ENCODE measurements around the gene GRB2. TPM values are rescaled to one million over a fixed set of nuclear protein-coding genes. Genes with fewer than 3 reads are reported as not detected.

The GRB2 gene
- total RNA-seq, 1 donor from 2014 or later = 168 TPM

- intact Hi-C loops (cut with micrococcal nuclease) = no loop called here
Observed at GRCh38 chr17:75416006-75416405, 10.5 kb upstream of the GRB2 start.

- intact Hi-C loops (cut with micrococcal nuclease) = no loop called here
Observed at GRCh38 chr17:75414488-75414887, 9.0 kb upstream of the GRB2 start.

DNA sequence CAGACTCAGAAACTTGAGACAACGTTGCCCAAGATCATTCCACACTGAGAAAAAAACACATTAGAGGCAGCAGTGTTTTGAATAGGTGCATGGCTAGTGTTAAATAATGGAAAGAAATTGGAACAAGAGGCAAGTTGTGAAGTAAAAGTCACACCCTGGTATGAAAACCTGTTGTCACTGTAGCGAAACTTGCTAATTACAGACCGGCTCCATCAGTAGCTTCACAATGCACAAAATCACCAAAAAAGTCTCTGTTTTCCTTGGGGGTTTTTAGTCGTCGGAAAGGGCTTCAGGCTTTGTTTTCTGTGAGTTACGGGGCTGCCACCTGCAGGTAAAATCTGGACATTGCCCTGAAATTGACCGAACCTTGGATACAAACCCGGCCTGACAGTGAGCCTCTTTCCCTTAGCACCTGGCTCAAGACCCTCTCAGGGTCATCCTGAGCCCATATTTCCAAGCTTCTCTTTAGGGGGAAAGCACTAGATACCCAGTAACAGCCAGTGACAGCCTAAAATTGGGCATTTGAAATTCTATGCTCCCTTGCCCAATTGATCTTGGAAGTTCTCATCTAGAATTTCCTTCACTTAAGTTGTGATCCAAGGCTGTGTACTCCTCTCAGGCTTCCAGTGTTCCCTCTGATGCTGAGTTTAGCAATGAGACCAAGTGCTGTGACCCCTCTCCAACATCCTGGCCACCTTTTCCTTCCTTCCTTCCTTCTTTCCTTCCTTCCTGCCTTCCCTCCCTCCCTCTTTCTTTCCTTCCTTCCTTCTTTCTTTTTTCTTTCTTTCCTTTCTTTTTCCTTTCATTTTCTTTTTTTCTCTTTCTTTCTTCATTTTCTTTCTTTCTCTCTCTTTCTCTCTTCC, 7.2 kb upstream of the GRB2 start:
- intact Hi-C loops (cut with micrococcal nuclease) = loop anchor here (1.0 to 2.0 kb wide), 7 partner anchors 89 to 452 kb away; partner anchors contain the start of gene SLC25A19

DNA sequence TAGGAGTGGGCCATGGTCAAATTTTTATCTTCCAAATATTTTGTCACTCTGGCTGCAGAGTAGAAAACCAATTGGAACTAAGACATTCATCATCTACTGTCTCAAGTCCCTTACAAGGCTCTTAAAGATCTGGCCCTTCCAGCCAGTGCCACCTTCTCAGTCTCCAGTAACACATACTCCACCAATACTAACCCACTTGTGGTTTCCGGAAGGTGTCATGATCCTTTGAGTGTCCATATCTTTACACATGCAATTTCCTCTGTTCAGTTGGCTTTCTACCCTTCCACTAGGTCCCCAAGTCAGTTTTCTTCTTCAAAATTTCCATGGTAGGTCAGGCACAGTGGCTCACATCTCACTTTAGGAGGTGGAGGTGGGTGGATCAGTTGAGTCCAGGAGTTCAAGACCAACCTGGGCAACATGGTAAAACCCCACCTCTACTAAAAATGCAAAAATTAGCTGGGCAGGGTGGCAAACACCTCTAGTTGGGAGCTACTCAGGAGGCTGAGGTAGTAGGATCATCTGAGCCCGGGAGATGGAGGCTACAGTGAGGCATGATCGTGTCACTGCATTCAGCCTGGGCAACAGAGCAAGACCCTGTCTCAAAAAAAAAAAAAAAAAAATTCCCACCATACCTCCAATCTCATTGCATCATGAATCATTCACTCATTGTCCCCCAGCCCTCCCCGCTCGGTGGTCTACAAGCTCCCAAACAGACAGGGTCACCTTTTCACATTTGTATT, 6.0 kb upstream of the GRB2 start:
- intact Hi-C loops (cut with micrococcal nuclease) = loop anchor here (1.0 to 2.0 kb wide), 7 partner anchors 88 to 451 kb away; partner anchors contain the start of gene SLC25A19

DNA sequence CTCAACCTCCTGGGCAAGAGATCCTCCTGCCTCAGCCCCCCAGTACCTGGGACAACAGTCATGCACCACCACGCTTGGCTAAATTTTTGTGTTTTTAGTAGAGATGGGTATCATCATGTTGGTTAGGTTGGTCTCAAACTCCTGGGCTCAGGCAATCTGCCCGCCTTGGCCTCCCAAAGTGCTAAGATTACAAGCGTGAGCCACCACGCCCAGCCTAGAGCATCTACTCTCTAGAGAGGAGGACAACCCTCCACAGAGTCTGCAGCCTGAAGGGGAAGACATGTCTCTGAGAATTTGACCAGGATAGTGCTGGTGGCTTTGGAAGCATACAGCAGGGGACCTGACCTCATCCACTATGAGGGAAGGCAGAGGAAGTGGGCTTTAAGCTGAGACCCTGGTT, 4.7 kb upstream of the GRB2 start:
- intact Hi-C loops (cut with micrococcal nuclease) = no loop called here

- intact Hi-C loops (cut with micrococcal nuclease) = loop anchor here (5.0 kb wide), 1 partner anchor 361 kb away; the partner anchor contains the start of genes ATP5PD and KCTD2
Observed at GRCh38 chr17:75407655-75408352, 2.3 kb upstream of the GRB2 start.

DNA sequence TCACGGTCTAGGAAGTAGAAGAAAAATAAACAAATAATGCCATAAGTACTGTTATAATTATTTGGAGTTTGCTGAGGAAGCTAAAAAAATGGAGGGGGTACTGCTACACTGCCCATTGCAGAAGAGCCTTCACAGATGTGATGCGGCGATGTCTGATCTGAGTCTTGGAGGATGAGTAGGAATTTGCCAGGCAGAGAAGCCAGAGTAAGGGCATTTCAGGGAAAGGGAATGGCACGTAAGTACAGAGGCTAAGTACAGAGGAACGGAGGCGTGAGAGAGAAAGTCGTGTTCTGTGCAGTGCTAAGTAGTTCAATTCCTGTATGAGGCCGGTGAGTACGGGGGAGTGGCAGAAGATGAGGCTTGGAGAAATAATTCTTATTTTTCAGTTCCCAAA, 741 bp upstream of the GRB2 start:
- intact Hi-C loops (cut with micrococcal nuclease) = loop anchor here (1.0 to 5.0 kb wide), 2 partner anchors 201 to 359 kb away; partner anchors contain the start of genes ATP5PD, KCTD2 and NUP85

- intact Hi-C loops (cut with micrococcal nuclease) = loop anchor here (1.0 to 5.0 kb wide), 12 partner anchors 12 to 532 kb away; partner anchors contain the start of genes ARMC7, ATP5PD, FDXR and GGA3
Observed at GRCh38 chr17:75404731-75405364, 630 bp downstream of the GRB2 start.

DNA sequence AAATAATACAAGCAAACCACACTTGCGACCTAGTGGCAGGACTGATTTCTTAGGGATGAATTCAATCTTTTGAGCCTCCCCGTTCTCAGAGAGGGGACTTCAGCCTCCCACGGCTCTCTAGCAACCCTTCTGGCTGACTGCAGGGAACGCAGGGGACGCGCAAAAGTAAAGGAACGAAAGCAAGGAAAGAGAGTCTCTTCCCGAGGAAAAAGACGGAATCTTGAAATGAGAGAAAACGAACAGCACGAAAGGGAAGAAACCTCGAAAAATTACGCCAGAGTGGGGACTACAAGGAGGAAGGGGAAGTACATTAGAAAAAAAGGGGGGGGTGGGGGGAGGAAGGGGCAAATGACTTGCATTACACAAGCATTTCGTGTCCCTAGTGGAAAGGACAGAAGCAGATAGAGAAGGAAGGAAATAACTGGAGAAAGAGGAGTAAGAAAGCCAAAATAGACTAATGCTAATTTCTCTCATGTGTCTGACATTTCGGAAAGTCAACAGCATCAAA, 1.2 kb downstream of the GRB2 start:
- intact Hi-C loops (cut with micrococcal nuclease) = loop anchor here (1.0 to 2.0 kb wide), 7 partner anchors 11 to 531 kb away; partner anchors contain the start of genes ARMC7, FDXR, MIF4GD and SUMO2

DNA sequence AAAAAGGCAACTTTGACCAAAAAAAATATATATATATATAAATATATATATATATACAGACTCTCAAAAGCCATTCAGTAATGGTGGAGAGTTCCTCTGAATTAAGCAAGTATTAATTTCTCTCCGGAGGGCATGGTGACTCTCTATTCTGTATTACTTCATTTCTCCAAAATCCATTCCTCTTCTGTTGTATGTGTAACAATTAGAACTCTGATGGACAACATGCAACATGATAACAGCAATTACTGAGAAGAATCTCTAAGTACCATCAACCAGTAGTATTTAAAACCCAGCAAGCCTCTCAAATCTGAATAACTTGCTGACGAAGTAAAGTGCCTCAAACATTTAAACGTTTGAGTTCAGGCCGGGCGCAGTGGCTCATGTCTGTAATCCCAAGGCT, 2.3 kb downstream of the GRB2 start:
- intact Hi-C loops (cut with micrococcal nuclease) = no loop called here

- intact Hi-C loops (cut with micrococcal nuclease) = no loop called here
Observed at GRCh38 chr17:75402026-75402425, 3.5 kb downstream of the GRB2 start.

- intact Hi-C loops (cut with micrococcal nuclease) = no loop called here
Observed at GRCh38 chr17:75400326-75400939, 5.0 kb downstream of the GRB2 start.

GRCh38 chr17:75398279-75398678, 7.2 kb downstream of the GRB2 start:
- intact Hi-C loops (cut with micrococcal nuclease) = no loop called here

DNA sequence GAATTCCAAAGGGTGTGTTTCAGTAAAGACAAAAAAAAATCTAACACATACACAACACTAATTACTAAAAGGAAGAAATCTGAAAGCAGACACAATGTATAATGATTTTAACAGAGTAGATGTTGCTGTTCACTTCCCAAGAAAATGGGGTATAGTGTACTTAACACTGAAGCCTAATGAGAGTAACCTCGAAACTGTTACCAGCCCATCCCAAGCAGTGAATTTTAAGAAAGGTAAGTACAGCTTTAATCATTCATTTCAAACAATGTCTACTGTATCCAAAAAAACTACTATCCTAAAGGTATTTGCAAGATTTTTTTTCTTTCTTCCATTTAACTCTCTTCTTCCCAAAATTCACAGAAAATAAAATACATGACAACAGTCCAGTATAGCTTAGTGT, 8.3 kb downstream of the GRB2 start:
- intact Hi-C loops (cut with micrococcal nuclease) = no loop called here

DNA sequence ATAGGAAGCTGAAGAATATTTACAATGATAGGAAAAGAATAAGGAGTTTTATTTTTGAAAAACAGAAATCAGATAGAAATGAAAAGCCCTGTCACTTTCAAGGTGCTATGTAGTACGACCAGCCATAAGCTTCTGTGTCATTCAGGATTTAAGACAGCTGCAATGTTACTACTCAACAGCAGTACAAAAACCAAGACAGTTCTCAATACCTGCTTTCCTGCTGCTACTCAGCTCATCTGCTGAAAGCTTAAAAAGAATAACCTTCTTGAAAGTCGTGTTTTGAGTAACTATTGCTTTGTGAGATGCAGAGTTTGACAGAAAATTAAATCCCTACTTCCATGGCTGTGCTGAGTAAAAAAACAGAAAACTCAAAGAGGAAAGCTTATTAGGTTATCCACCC, 8.7 kb downstream of the GRB2 start:
- intact Hi-C loops (cut with micrococcal nuclease) = no loop called here

- intact Hi-C loops (cut with micrococcal nuclease) = no loop called here
Observed at GRCh38 chr17:75396025-75396424, 9.5 kb downstream of the GRB2 start.

DNA sequence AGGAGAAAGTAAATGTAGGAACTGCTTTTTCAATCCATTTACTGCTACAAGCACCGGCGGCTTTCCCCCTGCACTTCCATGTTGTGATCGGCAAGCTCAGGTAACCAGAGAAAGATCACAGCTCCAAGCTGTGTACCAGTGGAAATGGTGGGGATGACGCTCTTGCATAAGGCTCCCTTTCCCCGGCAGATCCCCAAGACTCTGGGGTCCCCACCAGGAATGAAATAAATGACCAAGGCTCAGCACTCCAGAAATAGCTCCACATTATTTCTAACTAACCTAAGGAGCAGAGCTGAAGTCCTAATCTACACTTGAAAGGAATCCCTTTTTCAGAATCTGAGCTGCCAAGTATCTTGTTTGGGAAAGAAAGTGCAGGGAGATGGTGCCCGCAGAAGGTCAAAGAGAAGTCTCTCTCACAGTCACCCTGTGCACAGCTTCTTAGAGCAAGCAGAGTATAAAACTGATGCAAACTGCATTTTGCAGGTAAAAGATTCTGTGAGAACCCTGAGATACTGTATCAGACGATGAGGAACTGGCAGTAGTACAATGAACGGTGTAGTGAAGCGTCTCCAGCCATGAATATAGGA, 11.1 kb downstream of the GRB2 start:
- intact Hi-C loops (cut with micrococcal nuclease) = no loop called here

DNA sequence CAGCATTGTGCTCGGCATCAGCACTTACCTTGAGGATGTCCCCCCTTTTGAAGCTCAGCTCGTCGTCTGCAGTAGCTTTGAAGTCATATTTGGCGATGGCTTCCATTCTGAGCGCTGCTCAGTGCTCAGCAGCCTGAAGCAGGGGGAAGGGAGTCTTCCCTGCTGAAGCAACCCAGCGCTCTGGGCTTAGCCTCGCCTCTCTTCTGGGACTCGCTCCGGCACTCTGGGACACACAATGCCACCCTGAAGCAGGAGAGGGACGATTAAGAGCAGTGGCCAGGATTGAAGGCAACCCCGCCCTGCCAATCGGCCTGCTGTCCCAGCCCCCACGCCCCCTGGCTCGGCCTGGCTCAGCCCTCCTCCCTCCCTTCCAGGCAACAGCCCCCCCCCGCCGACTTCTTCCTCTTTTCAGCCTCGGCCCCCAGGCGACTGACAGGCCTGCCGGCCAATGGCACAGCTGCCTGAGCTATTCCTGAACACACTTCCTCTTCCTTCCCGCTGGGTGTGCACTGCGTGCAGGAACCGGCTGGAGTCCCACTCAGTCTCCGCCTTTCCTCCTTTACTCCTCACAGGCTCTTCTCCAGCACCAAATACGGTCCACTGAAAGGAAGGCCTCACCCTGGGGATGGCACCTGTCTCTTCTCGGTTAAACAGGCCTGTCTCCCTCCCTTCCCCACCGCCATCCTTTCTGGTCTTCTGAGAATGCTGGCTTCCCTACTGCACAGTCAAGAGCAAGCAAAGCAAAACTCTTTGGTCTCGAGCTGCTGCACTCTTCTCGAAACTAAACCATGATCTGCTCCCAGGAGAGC, 11.8 kb downstream of the GRB2 start:
- intact Hi-C loops (cut with micrococcal nuclease) = loop anchor here (1.0 to 2.0 kb wide), 2 partner anchors 11 to 55 kb away; no protein-coding TSS in a partner anchor

DNA sequence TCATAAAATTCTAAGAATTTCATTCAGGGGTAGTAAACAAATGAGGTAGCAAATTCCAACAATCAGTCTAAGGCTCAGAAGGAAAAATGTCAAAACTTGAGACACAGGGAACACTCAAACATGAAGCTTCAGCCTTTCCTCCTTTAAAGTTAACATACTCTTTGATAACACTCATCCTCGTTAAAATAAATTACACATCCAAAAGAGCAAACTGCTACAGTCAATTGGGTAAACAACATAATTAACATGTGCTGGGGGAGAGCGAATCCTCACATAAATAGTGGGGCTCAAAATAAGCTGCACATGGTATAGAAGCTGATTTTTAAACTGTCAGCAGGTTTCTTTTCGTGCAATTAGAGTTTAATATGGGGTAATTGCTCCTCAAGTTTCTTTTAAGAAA, 12.9 kb downstream of the GRB2 start:
- intact Hi-C loops (cut with micrococcal nuclease) = loop anchor here (2.0 kb wide), 1 partner anchor 54 kb away; no protein-coding TSS in a partner anchor

Data from T-helper 1 cell treated with Interleukin-12 subunit alpha and Interleukin-12 subunit beta and Interleukin-4 antibody, amounts not matched to agents 30 ng/mL and 1 ng/mL, for 36 hours (primary cell).